Glomerular visceral epithelial cell (primary cell): ENCODE measurements around the gene E2F3.
"Not testable (repeated sequence)": the region's sequence is repeated elsewhere in the genome, so short reads cannot be mapped to it uniquely, and the experiment has no call there.

Source experiments
- DNase-seq: peaks from one replicate; pipeline ENCODE4 v3.0.0-alpha.2; 2016; ENCODE audit errors: extremely low spot score

Gene E2F3

DNA sequence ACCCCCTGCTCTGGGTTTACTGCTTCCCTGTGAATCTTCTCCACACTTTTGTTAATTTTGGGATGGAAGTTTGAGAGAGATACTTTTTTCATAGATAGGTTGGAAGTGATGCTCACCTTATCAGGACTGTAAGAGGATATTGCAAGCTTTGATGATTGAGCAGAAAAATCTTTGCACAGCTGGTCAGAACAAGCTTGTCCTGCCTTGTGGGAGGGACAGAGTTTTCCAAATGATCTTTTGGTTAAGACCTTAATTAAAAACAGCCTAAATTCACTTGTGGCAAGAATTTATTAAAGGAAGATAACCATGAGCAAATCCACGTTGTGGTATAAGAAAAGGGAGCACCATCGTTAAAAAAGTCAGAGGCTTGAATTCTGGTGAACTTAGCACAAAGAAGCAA is 32.2 kb downstream of the E2F3 start:
- DNase-seq, result no peak

DNA sequence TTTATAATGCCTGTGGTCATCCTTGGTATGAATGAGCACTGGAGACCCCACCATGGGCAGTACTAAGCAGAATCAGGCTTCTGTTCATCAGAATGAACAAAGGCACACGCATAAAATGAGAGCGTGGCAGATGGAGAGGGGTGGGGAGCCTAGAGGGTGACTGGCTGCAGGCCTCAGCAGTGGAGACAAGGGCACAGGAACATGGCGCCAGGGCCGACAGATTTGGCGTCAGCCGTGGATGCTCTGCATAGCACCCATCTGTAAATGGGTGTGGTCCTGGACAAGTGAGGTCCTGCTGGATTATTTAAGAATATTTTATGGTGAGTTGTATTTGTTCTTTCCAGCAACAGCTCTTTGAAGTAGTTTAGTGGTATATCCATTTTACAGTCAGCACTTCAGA is 33.1 kb downstream of the E2F3 start:
- no peak for DNase-seq

DNA sequence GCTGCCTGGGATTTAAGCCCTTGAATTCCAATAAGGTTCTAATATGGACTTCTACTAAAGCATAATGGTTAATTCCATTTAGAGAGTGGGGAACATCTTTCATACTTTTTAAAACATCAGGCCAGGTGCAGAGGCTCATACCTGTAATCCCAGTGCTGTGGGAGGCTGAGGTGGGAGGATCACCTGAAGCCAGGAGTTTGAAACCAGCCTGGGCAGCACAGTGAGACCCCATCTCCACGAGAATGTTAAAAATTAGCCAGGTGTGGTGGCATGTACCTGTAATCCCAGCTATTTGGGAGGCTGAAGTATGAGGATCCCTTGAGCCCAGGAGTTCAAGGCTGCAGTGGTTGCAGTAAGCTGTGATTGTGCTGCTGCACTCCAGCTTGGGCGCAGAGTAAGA is 35.0 kb downstream of the E2F3 start:
- DNase-seq, result no peak

DNA sequence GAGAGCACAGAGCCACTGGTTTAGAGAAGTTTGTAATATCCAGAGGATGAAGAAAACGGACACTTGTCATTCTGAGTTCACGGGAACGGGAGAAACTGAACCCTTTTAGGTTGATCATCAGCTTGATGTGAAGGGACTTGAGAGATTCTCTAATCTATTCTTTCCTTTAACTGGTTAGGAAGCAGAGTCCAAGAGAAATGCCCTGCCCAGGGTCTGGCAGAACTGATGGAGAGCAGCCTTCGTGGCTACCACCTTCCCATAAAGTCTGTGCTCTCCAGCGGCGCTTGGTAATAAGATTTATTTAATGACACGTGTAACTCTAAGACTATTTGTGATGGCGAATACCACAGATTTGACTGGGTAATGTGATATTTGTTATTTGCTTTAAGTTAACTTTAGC is 36.0 kb downstream of the E2F3 start:
- DNase-seq, result no peak

DNA sequence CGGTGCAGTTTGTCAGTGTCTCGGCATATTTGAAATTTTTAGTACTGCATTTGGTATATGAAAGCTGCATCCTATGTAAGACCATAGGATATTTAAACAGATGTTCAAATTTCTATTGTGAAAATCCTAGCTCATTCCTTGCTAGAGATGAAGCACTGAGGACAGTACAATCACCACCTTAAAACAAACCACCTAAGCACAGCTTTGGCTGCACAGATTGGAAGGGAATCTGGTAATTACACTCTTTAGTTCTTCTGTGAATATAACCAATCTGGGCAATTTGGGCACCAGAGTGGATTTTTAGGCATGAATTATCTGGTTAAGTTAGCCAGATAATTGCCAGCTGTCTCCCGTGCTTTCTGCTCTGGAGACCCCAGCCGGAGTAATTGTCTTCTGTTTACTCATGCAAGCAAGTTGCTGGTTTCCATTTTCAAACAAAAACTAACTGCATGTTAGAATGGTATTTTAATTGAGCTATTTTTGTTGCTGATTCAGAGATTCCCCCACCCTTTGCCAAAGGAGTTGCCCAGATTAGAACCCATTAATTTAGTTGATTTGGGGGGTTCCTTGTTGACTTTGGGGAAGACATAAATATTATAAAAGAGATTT is 36.9 kb downstream of the E2F3 start:
- no peak for DNase-seq

DNA sequence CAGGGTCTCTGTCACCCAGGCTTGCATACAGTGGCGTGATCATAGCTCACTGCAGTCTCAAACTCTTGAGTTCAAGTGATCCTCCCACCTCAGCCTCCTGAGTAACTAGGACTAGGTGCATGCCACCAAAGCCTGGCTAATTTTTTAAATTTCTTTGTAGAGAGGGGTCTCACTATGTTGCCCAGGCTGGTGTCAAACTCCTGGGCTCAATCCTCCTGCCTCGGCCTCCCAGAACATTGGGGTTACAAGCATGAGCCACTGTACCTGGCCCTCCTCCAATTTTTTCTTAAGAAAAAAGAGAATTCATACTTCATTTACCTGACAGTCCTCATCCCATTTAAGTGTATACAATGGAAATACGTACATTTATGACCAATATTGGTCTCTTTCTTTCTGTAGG is 37.9 kb downstream of the E2F3 start:
- no peak for DNase-seq

DNA sequence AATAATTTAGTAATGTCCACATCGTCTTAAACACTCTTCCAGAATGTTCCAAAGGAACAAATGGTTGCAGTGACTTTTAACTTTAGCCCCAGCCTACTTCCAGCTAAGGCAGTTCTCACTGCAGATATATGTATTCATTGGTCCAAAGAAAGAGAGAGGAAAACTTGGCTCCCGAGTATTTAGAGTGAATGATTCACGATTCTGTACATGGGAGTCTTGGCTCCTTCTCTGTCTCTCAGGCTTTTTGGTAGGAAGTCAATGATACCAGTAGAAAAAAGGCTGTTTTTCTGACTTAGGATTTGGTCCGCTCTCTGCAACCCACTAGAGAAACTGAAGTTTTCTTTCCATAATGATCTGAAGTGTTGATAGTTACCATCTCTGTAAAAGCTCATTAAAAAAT is 38.6 kb downstream of the E2F3 start:
- DNase-seq, result no peak

DNA sequence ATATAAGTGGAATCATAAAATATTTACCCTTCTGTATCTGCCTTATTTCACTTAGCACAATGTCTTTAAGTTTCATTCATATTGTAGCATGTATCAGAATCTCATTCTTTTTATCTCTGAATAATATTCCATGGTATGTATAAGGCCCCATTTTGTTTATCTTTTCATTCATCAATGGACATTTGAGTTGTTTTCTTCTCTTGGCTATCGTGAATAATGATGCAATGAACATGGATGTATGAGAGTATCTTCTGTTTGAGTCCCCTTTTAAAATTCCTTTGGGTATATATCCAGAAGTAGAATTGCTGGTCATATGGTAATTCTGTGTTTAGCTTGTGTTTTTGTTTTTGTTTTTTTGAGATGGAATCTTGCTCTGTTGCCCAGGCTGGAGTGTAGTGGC is 39.6 kb downstream of the E2F3 start:
- no peak for DNase-seq

DNA sequence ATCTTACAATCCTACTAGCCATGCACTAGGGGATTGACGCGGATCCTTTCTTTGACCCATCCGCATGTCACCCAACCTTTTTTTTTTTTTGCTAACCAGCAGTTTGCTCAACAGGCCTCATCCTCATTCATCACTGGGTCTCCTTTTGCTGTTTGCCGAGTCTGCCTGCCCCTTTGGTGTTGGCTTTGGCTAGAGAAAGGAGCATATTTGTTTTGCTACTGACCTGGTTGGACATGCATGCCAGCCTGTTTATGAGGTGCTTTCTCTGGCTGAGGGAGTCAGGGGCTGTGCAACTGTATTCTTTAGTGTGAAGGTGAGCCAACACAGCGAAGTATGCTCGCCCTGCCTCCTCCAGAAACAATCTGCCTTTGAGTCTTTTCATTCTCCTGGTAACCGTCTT is 40.2 kb downstream of the E2F3 start:
- no peak for DNase-seq

DNA sequence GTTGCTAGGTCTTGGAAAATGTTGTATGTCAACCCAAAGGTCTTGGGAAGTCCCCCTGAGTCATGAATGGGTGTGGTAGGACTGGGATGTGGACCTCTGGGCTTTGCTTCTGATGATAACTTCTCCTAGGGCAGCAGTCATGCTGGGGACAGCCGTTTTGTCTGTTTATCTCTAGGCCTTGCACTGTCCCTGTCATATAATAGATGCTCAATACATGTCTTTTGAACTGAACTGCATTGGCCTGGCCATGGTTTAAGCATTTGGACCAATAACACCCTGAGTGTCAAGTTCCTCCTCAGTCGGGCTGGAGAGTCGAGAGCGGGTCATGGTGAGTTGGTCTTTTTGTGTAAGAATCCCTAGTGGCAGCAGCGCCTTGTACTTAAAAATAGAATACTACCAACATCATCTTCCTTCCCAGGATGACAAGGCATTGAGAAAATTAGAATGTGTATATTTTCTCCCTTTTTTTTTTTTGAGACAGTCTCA is 43.1 kb downstream of the E2F3 start:
- DNase-seq, result no peak

DNA sequence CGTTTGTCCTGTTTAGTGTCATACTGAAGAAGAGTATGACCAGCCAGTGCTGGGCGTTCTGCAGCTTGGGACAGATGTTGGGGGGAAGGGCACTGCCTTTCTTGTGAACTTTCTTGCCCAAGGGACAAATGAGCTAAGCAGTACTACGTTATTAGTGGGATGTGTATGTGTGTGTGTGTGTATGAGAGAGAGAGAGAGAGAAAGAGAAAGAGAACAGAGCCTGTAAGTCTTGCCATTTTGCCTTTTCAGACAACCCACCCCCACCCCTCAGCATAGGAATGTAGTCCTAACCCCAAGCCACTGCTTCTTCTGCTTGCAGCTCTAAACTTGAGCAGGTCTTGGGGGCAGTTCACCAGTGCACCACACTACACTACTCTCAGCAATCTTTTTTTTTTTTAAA is 45.5 kb downstream of the E2F3 start:
- DNase-seq, result no peak

DNA sequence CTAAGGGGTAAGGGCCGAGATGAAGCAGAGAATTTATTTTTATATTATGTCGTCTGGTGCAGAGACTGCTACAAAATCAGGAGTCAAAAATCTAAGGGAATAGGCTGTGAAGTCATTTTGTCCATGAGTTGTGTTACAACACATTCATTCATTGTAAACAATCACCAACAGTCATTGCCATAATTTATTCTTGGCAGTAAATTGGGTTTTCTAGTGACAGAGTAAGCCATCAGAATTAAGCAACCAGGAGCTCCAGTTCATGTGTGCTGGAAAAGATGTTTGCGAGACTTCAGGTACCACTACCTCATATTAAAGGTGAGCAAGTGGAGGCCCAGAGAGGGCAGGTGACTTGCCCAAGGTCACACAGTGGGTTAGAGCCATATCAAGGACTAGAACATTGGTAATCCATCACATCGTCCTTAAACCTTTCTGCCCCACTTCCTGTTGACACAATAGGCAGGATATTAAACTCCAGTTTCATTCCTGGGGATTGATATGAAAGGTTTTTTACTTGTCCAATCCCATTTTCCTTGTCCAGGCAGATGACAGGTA is 46.0 kb downstream of the E2F3 start:
- DNase-seq, result no peak

DNA sequence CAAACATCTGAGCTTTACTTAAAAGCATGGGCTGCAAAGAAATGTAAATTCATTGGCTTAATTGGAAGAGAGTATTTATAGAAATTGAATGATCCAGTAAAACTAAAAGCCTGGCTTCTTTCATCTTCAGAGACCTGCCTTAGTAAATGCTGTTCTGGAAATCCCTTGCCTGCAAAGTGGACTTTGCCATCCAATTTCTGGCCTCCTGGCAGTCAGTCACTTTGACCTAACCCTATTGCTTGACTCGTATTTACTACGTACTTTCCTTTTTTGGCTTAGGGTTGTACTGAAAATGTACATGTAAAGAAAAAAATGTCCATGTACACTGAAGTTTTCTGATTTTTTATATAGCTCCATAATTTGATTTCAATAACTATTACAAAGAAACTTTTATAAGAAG is 47.1 kb downstream of the E2F3 start:
- no peak for DNase-seq

DNA sequence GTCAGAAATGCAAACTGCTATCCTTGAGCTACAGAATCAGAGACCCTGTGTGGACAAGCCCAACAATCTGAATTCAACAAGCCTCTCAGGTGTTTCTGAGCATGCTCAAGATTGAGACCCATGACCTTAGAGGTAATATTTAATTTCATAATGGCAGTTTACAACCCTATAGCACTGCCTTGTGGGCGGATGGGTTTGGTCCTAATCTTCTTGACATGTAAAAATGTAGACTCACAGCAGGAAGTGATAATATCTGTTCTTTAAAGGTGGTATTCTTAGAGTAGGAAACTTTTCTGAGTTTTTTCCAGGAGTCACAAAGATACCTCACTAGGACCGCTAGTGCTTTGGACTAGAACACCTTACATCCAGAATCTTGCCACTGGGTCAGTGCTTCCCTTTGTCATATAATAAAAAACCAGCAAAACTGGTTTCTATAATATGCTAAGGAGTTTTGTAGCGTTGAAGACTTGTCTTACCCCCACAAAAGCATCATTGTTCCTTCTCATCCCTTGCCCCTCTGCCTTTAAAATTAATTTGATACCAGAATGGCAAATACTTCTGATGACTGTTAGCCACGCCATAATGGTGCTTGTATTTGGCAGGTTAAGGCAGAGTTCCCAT is 52.6 kb downstream of the E2F3 start:
- no peak for DNase-seq

DNA sequence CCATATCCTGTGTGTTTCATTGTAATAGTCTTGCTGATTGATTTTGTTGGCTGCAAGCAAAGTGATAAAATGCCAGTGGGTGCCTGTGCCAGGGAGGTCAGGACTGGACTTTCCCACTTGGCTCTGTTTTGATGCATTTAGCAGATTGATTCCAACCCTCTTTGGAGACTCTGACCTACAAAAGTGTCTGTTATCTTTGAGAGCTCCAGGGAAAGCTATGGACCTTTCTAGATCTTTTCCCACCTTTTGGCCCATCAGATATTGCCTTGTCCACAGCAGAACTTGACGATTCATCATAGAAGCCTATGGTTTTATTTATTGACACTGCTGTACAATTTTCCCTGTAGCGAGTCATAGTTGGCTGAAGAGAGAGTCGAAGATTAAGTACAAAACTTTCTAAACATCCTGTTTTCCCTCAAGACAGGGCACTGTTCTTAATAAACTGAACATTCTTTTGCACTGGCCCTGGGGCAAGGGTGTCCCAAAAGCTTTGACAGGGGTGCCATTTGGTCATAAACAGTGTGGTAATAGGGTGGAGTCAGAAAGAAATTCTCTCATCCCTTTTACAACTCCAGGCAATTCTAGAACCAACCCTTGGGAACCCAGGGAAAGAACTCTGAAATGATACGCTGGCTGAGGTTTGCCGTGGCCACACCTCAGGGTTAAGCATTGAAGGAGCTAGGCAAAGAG is 53.7 kb downstream of the E2F3 start:
- no peak for DNase-seq

DNA sequence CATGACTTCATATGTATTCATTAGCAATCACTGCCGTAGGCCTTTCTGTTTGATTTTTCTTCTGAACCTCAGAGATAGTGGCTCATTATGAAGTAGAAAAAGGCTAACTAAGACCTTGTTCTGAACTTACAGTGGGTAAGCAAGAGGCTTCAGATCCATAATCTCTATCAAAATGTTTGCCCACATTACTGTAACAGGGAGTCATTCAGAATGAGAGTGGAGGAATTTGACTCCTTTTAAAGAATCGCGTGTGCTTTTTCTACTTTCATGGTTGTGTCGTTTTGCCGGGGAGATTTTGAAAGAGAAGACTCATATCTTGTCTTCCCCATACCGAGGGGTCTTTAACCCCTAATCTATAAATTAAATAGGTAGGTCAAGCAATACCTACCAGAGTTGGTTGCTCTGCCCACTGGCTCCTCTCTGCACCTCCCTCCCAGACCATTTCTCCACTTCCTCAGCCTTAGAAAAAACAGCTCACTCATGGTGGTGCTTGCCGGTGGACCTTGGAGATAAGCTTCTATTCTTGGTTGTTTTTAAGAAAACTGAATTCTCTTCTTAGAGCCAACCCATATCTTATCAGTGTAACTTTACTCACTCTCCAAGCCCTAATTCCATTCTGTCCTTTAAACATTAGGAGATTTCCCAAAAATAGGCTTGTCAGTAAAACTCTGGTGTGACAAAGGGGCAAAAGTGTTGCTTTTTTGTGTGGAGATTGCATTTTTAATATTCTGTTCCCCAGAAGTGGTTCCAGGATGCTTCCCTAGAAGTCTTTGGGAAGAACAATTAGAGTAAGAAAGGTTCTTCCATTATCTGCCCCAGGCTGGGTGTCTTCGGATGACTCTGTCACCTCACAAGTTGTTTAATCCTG is 56.6 kb downstream of the E2F3 start:
- no peak for DNase-seq

DNA sequence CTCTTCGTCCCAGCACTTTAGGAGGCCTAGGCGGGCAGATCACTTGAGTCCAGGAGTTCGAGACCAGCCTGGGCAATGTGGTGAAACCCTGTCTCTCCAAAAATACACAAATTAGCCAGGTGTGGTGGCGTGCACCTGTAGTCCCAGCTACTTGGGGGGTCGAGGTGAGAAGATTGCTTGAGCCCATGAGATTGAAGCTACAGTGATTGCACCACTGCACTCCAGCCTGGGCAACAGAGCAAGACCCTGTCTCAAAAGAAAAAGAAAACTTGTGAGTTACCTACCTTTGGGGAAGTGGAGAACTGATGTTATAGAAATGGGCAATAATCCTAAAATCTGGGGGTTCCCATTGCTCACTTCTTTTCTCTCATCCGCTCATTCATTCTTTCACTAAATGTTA is 58.0 kb downstream of the E2F3 start:
- no peak for DNase-seq

DNA sequence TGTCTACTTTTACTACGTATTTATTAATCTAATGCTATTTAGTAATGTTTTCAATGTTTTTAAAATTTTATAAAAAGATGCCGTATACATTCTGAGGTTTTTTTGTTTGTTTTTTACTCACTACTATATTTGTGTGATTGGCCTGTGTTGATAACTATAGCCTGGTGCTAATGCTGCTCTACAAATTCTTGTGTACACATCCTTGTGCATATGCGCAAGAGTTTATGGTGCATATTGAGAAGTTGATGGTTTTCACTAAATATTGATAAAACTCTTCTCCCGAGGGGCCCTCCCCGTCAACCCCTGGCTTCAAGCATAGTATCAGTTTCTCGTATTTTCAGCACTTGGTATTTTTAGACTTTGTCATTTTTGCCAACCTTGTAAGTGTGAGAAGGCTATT is 59.9 kb downstream of the E2F3 start:
- no peak for DNase-seq

DNA sequence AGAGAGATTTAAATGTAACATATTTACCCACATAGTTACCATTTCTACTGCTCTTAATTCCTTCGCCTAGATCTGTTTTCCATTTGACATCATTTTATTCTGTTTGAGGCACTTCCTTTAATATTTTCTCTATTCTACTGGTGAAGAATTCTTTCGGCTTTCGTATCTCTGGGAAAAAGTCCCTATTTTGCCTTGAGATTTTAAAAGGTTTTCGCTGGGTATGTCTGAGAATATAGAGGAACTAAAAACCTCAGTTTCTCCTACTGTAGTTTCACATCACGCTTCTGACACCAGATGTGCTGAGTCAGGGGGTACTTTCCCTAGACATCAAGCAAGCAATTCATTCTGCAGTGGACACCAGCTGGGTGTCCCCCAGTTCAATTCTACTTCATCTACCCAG is 61.7 kb downstream of the E2F3 start:
- DNase-seq, result no peak

DNA sequence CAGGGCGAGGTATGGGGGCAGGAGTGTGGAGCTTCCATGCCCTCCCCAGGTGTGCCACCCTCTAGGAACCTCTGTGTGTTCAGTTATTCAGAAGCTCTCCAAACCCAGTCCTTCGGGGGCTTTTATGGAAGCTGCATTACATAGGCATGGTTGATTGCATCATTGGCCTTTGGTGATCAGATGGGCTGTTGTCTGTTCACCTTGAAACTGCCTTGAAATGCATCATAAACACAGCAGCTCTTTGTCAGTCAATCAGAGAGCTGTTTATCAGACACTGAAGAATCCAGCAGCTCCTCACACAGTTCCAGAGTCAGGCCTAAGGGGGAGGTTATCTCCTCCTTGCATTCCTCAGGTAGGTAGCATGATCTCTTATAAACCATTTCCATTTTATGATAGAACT is 62.4 kb downstream of the E2F3 start:
- no peak for DNase-seq

DNA sequence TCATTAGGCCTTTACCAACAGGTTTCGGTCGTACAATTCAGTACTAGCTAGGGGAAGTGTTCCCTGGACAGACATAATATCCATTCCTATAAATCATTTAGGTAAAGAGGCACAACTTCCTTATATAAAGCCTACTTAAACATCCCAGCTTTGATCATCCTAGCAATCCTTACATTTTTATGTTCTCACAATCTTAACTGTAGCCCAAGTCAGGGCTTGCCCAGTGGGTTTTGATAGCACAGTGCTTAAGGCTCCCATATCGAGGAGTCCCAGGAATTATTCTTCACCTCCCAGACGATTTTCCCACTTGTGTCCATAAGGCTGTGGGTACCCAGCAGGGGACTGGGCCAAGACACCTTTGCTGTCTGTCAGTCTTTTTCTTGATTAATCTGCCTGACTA is 63.2 kb downstream of the E2F3 start:
- DNase-seq, result no peak

DNA sequence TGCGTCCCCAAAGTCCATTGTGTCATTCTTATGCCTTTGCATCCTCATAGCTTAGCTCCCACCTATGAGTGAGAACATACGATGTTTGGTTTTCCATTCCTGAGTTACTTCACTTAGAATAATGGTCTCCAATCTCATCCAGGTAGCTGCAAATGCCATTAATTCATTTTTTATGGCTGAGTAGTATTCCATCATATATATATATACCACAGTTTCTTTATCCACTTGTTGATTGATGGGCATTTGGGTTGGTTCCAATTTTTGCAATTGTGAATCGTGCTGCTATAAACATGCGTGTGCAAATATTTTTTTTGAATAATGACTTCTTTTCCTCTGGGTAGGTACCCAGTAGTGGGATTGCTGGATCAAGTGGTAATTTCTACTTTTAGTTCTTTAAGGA is 63.9 kb downstream of the E2F3 start:
- not testable (repeated sequence) for DNase-seq
